Right kidney (tissue), 1 donor: ENCODE results near the gene SPSB2.

Source experiments
- DNase-seq: peaks from one replicate; pipeline ENCODE4 v3.0.0-alpha.2; 2016

Gene SPSB2

DNA sequence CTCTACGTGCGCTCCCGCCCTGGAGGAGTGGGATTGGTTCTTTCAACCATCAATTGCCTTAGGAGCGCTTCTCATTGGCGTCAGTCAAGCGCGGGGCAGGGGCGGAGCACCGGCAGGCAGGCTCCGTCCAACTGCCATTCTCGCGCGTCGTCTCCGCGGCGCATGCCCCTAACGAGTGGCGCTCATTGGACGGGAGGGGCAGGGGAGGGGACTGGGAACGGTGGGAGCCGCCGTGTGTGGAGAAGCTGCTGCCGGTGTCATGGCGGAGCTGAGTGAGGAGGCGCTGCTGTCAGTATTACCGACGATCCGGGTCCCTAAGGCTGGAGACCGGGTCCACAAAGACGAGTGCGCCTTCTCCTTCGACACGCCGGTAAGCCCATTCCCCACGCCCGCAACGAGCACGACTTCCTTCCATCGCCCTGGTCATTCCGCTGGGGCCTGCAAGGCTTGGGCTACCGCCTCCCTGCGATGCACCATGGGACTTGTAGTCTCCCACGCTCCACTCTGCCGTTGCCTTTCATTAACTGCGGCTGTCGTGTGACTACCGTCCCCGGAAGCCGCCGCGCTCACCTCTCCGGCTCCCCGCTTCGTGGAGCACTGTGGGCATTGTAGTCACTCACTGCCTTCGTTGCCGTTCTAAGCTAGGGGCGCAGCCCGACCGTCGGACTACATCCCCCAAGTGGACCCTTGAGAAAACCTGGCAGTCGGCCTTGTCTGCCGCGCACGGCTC lies 21.0 kb downstream of the SPSB2 start, which contains the start of gene USP5:
Gene USP5 (plus strand): TSS at position 230 of the 730 bp plus-strand sequence. CDS start 30 bp downstream, at position 260.
- peak; percentile 100 for DNase-seq

DNA sequence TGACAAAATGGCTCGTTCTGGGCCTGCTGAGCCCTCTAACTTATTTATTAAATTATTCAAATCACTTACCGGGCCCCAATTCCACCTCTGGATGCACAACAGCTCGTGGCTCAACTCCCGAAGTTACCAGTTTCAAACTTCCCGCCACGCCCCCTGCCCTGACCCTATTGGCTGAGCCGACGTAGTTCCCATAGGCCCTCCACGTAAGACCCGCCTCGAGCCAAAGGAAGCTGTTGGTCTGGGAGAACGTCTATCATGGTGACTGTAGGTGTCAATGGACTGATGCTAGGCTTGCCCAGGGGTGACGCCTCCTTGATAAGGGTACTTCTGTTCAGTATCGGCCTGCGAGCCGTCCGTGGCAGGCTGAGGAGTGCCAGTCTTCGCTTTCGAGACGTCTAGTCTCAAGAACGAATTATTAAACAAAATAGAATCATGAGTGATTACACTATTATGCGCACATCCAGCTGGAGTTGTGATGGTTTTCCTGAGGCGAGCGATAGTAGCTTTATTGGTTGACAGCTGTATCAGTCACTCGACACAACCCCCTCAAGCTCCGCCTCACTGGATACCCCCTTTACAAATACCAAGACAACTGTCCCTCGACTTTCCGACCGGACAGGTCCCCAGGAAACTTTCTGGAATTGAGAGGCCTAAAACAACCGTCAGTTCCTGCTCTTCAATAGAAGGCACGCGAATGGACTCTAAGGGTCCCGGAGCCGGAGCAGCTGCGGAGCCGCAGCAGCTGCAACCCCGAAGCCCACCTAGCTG lies 21.8 kb downstream of the SPSB2 start, which contains the start of gene CDCA3:
Gene CDCA3 (minus strand): TSS at position 134 of the 768 bp plus-strand sequence. CDS start 334 bp downstream, outside the sequence.
- peak; percentile 92 for DNase-seq

DNA sequence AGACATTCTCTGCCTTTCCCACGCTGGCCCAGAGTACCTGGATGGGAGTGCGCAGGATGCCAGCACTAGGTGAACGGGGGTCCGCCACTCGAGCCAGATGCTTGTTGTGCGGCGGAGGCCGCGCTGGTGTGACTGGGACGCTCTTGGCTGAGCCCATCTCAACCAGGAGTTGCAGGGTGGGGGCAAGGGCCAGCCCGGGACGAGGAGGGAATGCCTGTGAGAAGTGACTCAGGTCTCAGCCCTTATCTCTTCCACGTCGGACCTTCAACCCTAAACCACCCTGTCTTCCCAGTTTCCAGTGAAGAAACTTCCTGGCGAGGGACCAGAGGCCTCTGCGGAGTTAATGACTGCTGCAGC lies 22.3 kb downstream of the SPSB2 start:
- DNase-seq, result no peak

DNA sequence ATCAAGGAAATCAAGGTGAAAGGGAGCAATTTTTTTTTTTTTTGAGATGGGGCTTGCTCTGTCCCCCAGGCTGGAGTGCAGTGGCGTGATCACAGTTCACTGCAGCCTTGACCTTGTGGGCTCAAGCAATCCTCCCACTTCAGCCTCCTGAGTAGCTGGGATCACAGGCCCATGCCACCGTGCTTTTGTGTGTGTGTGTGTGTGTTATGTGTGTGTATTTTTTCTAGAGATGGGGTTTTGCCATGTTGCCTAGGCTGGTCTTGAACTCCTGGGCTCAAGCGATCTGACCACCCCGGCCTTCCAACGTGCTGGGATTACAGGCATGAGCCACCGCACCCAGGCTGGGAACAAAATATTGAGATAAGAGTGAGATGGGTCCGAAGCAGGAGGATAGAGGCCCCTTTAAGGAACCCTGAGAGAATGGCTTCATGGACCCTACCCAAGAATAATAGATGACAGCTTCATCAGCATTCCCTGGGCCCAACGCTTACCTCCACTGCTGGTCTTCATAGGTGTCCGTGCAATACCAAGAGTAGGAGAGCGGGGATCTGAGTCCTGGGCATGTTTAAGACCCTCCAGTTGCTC lies 23.0 kb downstream of the SPSB2 start:
- DNase-seq, result no peak

DNA sequence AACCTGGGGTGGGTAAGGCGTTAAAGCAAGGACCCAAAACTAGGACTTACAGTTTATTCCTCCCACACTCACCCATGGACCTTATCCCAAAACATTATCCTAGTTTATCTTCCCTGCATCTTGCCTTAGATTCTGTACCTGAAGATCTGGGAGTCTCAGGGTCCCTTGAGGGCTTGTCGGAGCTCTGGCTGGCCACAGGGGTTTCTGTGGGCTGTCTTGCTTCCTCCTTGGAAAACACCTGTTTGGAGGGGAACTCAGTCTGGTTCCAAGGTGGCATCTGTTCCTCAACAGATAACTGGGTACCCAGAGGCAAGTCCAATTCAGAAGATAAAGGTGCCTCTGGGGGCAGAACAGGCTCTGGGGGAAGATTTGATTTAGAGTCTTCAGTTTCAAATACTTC lies 23.7 kb downstream of the SPSB2 start:
- no peak for DNase-seq

DNA sequence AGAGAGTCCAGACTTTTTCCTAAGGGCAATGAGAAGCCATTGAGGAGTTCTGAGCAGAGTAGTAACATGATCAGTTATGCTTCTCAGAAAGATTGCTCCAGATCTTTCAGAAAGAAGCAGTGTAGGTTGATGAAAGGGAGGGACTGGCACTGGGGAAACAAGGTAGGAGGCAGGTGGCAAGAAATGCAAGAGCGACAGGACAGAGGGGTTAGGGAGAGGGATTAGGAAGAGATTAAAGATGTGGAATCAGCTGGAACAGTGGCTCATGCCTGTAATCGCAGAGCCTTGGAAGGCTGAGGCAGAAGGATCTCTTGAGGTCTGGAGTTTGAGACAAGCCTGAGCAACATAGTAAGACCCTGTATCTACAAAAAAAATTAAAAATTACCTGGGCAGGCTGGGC lies 25.4 kb downstream of the SPSB2 start:
- DNase-seq, result no peak

DNA sequence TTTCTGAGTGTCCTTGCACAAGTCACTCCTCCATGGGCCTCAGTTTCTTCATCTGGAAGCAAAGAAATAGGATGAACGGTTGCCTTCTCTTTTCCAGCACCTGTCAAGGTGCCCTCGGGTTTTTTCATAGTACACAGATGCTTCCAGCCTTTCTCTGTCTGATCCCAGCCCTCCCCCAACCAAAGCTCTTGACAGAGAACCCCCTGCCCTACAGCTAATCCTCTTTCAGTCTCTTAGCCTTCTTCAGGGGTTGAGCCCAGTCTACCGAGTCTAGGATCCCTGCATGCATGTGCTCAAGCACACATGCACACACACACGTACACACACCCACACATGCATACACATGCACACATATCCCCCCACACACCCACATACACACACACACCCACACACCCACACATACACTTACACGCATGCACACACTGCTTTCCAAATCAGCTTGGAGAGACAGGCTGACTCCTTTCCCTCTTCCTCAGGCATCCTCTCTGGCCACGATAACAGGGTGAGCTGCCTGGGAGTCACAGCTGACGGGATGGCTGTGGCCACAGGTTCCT lies 26.7 kb downstream of the SPSB2 start:
- no peak for DNase-seq

DNA sequence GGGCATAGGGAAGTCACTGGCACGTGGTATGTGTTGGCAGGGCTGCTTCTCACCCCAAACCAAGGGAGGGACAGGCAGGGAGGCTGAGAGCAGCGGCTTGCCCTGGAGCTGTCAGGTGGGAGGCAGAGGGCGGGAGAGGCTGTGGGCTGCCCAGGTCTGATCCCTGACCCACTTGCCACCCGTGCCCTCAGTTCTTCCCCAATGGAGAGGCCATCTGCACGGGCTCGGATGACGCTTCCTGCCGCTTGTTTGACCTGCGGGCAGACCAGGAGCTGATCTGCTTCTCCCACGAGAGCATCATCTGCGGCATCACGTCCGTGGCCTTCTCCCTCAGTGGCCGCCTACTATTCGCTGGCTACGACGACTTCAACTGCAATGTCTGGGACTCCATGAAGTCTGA lies 27.7 kb downstream of the SPSB2 start:
- no peak for DNase-seq

DNA sequence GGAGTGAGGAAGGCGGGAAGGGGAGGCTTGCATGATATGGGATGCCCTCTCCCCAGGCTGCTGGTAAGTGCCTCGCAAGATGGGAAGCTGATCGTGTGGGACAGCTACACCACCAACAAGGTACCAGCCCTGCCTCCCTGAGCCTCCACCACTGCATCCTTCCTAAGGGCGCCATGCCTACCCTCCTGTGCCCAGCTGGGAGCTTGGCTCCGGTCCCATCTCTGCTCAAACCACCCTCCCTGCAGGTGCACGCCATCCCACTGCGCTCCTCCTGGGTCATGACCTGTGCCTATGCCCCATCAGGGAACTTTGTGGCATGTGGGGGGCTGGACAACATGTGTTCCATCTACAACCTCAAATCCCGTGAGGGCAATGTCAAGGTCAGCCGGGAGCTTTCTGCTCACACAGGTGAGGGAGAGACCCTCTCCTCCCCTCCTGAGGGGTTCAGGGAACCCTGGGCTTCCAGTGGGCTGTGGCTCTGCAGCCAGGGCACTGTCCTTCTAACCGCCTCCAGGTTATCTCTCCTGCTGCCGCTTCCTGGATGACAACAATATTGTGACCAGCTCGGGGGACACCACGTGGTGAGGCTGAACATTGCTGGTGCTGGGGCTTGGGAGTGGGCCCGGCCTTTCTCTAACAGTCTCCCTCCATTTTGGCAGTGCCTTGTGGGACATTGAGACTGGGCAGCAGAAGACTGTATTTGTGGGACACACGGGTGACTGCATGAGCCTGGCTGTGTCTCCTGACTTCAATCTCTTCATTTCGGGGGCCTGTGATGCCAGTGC lies 29.8 kb downstream of the SPSB2 start:
- no peak for DNase-seq

DNA sequence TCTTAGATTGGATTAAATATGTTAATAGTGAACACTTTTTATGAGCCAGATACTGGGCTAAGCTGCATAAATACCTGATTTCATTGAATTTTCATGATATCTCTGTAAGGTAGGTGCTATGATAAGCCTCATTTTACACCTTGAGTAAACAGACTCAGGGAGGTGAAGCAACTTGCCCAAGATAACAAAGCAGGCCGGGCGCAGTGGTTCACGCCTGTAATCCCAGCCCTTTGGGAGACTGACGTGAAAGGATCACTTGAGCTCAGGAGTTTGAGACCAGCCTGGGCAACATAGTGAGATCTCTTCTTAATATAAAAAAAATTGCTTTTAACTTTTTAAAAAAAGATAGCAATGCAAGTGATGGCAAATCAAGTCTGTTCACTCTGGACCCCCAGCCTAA lies 31.0 kb downstream of the SPSB2 start:
- no peak for DNase-seq

DNA sequence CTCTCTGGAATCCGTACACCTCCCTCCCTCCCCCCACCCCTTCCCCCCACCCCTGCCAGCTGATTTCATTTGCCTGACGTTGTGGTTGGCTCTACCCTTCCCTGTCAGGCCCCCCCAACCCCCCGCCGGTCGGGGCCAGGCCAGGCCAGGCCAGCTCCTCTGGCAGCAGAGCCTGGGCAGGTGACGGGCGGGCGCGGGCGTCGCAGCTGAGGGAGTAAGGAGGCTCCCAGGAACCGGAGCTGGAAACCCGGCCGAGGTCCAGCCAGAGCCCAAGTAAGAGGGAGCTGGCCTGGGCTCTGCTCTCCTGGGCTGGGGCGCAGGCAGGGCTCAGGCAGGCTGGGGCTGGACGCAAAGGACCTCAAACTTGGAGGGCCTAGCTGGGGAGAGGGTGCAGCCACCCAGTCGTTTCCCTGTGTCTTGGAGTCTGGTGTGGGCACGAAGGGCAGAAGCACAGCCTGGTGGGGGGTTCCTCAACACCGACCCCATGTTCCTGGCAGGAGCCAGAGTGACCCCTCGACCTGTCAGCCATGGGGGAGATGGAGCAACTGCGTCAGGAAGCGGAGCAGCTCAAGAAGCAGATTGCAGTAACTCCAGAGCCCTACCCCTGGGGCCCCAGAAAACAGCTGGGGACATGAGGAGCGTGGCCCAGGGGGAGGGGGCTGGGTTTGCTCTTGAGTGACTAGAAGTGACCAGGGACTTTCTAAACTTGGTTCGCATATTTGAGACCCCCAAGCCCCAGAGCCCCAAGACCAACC lies 32.2 kb downstream of the SPSB2 start, which contains the start of gene GNB3:
Gene GNB3 (plus strand): TSS at position 165 of the 755 bp plus-strand sequence. CDS start 363 bp downstream, at position 528.
- no peak for DNase-seq

DNA sequence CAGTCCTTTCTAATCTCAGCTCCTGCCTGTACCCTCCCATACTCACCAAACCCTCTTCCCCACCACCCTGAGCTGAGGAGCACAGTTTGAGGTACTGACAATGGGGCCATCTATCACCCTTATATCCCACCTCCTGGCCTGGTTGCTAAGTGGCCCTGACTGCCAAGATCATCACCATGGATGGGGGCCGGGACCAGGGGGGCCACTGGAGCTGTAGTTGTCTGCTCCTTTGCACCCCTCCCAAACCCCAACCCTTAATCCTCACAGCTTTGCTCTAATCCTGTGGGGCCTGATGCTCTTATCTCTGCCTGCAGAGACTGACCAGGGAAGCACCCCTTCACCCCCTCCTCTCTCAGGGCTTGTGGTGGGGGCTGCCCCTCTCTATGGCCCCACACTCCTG lies 32.8 kb downstream of the SPSB2 start:
- no peak for DNase-seq

DNA sequence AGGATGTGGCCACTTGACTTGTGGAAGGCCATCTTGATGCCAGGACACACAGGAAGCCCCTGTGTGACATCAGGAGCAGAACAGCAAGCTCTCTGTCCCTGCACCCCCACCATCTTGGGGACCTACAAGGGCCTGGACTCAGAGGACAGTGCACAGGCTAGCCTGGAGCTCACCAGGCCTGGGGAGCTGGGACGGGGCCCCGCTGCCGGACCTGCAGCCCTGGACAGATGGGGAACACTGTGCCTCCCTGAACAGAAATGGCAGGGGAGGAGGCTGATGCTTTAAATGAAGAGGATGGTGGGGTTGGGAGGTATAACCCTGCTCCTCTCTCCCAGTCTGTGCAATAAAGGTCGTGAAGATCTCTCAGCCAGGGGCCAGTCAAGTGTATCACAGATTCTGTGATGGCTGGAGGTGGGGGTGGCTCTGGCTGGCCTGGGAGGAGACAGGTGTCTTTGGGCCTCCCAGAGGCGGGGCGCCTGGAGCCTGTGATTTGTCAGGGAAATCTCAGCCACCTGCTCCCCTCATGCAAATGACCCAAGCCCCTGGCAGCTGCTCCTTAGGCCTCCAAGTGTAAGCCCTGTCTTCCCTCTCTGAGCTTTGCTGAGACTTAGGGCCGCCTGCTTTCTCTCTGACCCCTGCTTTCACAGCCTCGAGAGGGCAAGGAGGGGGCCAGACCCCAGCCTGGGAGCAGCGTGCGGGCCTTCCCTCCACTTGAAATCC lies 33.5 kb downstream of the SPSB2 start:
- DNase-seq, result no peak

DNA sequence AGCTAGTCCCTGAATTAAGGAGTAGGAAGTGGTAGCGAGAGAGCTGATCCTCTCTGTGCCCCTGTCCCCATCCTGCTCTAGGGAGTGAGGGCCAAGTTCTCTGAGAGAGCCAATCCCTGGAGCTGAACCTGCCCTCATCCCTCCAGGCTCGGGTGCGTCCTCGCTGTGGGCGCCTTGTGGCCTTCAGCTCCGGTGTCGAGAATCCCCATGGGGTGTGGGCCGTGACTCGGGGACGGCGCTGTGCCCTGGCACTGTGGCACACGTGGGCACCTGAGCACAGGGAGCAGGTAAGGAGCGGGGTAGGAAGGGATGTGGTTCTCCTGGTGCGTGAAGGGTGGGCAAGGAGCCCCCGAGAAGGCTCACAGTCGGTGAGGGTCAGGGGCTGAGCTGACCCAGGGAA lies 34.2 kb downstream of the SPSB2 start:
- DNase-seq, result no peak

DNA sequence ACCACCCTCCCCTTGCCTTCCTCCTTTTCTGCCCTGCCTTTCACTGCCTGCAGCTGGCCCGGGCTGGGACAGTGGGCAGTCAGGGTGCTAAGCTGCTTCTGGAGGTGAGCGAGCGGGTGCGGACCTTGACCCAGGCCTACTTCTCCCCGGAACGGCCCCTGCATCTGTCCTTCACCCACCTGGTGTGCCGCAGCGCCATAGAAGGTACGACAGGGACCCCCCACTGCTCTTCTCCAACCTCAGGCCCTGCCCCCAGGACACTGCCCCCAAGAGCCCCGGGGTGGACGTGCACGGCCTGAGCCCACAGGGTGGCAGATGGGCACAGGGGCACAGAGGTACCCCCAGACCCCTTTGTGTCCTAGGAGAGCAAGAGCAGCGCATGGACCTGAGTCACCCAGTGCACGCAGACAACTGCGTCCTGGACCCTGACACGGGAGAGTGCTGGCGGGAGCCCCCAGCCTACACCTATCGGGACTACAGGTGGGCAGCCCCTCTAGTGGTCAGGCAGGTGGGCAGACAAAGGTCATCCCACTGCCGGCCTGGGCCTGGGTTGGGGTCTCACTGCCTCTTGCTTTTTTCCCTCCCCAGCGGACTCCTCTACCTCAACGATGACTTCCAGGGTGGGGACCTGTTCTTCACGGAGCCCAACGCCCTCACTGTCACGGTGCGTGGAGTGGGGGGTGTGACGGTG lies 35.6 kb downstream of the SPSB2 start:
- DNase-seq, result no peak

DNA sequence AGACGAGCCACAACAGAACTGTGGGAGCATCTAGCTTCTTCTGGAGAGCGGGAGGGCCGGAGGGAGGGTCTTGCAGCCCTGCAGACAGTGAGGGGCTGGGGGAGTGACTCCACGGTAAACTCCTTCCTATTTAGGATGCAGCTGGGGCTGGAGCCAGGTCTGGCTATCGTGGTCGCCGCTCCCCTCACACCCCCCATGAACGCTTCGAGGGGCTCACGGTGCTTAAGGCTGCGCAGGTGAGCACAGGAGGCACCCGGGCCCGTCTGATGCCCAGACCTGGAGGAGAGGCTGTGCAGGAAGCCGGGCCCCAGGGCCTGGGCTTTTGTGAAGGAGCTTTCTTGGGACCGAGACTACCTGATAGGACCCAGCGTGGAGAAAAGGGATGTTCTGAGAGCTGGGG lies 36.3 kb downstream of the SPSB2 start:
- no peak for DNase-seq

DNA sequence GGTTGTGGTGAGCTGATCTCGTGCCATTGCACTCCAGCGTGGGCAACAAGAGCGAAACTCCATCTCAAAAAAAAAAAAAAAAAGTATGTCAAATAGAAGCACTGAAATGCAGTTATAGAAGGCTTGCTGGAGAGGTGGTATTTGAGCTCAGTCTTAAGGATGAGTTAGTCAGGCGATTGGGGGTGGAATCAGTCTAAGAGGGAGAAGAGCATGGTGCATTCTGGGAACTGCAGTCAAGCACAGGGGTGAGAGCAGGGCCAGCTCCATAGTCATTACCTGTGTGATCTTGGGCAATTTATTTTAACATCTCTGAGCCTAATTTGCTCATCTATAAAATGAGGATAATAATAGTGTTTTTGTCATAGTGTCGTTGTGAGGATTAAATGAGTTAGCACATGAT lies 38.2 kb downstream of the SPSB2 start:
- no peak for DNase-seq

DNA sequence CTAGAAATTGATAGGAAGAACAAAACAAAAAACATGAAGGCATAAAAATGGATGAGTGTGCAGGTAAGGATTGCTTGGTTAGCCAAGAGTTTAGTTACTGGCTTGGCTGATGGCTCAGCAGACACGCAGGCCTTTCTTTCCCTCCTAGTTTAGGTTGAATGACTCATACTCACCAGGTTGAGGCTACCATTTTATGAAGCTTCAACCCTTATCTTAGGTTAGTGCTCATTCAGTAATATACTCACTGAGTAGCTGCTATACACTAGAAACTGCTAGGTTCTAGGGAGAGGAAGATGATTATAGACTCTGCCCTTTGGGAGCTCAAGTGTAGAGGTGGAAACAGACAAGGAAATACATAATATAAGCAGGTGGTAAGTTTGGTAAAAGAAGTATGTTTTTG lies 38.8 kb downstream of the SPSB2 start:
- DNase-seq, result no peak

DNA sequence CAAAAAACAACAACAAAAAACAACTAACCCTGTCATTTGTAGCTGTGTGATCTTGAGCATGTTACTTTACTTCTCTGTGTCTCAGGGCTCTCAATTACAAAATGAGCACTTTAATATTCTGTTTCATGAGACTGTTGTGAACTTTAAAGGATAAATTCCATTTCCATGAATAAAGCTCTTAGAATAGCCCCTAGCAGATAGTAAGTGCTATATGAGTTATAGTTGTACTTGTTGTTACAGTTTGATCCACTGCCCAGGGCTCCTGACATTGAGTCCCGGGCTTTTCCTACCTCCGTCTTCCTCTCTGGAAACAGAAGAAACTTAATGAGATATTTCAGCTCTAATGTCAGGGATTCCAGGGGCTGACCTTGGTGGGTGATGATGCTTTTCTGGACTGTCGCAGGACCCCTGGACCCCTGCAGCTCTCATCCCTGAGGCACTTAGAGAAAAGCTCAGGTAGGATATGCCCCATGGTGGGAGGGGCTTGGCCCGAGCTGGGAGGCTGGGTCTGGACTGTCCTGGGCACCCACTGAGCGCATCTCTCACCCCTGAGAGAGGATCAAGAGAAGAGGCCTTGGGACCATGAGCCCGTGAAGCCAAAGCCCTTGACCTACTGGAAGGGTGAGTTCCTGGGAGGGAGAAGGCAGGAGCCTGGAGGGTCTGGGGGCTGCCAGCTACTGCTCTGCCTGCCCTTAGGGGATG lies 39.8 kb downstream of the SPSB2 start:
- no peak for DNase-seq
